HG02759 (cell line): ENCODE measurements around the gene MPC2.

Experiments used
- ATAC-seq: cut with Tn5 transposase; IDR thresholded peaks from one replicate; pipeline ENCODE4 v1.9.1; 2021; ENCODE audit warnings: mild to moderate bottlenecking, moderate library complexity; ENCODE audit not compliant: unreplicated experiment

Gene MPC2

DNA sequence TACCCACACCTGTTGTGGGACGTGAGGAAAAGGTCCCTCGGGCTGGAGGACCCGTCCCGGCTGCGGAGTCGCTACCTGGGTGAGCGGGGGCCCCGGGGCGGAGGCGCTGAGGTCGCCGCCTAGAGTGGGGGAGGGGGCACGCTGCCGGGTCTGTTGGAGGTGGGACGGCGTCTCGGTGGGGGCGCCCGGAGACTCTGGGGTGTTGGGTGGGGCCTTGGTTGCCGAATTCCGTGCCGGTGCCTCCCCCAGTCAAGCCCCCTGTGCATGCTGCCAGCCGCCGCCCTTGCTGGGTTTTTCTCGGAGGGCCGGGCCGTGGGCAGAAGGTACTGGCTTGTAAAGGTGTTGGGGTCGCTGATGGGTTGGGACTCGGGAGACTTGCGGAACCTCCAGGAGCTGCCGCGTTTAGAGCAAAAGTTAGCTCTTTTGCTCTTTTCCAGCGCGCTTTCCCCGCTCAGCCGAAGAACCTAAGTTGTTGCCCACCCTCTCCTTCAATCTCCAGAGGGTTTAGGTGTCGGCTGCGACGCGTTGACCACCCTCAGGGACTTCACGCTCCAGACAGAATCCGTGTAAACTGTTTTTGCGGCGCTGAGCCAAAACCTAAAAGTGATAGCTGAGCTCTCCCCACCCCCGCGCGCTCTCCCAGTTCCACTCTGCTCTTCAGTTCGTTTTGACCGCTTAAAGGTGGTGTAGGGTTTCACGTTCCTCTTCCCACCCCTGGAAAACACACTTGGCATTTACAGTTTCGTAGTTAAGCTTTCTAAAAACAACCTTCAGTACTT lies at the start of gene MPC2:
TSS of gene MPC2 (minus strand) at position 143 of the 779 bp plus-strand sequence. CDS start 1,231 bp downstream, outside the sequence.
- ATAC-seq, result peak; percentile 18

DNA sequence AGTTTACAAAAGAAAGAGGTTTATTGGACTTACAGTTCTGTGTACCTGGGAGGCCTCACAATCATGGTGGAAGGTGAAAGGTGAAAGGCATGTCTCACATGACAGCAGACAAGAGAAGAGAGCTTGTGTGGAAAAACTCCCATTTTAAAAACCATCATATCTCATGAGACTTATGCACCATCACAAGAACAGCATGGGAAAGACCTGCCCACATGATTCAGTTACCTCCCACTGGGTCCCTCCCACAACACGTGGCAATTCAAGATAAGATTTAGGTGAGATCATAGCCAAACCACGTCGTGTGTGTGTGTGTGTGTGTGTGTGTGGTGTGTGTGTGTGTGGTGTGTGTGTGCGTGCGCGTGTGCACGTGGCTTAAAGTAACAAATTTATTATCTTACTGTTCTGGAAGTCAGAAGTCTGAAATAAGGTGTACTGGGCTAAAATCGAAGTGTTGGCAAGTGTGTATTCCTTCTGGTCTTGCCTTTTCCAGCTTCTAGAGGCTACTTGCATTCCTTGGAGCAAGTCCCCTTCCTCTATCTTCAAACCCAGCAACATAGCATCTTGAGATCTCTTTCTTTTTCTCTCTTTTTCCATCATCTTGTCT lies 48.1 kb upstream of the MPC2 start:
- ATAC-seq, result no peak

DNA sequence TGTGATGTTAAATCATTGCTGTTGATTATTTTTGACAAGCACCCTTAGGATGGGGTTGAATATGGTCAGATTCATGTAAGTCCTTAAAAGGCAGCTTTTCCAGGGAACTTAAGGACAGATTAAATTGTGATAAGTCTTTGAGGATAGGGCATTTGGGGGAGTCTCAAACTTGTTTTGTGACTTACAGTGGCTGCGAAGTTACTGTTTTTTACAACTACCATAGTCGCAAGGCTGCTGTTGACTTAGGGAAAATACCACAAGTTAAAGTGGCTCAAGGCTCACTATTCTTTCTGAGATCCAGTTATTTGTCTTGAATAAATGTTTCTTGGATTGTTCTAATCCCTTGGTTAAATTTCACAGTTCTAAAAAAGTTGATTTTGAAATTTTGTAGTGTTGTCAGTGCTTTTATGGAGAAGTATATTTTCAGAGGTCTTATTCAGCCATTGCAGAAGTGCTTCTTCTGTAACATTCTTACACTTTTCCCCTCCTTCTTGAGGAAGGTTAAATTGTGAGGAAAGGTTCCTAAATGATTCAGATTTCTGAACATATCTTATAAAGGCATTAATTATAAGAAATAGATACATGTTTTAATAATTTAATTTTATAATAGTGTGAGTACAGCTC lies 47.0 kb upstream of the MPC2 start:
- no peak for ATAC-seq

DNA sequence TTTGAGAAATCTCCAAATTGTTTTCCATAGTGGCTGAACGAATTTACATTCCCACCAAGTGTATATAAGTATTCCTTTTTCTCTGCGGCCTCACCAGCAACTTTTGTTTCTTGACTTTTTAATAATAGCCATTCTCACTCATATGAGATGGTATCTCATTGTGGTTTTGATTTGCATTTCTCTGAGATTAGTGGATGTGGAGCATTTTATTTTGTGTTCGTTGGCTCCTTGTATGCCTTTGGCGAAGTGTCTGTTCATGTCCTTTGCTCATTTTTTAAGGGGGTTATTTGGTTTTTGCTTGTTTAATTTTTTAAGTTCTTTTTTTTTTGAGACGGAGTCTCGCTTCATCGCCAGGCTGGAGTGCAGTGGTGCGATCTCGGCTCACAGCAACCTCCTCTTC lies 45.1 kb upstream of the MPC2 start:
- no peak for ATAC-seq

DNA sequence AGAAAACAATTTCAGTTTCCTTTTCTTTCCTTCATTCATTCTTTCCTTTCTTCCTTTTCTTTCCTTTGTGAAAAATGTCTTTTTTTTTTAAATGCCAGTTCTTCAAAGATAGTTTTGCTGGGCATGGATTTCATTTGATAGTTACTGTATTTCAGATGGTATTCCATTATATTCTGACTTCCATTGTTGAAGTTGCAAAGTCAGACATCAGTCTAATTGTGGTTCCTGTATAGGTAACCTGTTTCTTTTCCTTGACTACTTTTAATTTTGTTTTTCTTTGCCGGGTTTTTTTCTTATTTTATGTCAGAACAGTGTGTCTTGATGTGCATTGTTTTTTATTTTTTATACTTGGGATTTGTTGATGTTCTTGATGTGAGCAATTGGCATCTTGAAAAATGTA lies 40.4 kb upstream of the MPC2 start:
- no peak for ATAC-seq

DNA sequence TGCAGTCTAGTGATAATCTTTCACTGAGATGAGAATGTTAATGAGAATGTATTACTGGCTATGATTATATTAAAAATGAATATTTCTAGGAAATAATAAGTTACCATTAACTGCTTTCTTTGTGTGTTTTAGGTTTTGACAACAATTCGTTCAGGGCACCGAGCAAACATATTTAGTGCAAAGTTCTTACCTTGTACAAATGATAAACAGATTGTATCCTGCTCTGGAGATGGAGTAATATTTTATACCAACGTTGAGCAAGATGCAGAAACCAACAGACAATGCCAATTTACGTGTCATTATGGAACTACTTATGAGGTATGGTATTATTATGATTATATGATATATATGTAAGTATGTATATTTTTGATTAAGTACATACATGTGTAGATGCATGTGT lies 37.8 kb upstream of the MPC2 start:
- ATAC-seq, result no peak

DNA sequence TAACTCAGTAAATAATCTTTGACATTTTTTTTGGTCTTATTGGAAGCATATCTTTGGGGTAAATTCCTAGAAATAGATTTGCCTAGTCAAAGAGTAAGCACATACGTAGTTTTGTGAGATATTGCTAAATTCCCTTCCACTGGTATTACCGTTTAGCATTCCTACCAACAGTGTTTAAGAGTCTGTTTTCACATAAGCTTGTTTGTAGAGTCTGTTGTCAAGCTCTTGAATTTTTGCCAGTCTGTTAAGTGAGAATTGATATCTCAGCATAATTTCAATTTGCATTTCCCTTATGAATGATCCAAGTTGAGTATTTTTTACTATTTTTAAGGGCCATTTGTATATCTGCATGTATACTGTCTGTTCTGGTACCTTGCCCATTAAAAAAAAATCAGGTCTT lies 37.0 kb upstream of the MPC2 start:
- ATAC-seq, result no peak

DNA sequence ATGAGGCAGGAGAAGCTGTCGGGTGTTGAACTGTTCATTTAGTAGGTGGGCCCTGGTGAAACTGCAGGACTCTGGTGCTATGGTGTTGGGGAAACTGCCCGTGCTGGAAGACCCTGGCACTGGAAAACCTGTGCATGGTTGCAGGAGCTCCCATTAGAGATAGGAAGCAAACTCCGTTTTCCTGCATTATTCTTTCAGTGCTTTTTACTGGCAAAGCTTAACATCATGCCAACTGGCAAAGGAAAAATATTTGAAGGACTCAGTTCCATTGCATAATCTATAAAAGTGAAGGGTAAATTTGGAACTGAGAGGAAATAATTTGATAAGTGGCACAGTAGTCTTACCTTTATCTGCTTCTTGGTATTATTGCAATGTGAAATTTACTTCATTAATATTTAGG lies 31.7 kb upstream of the MPC2 start:
- no peak for ATAC-seq

DNA sequence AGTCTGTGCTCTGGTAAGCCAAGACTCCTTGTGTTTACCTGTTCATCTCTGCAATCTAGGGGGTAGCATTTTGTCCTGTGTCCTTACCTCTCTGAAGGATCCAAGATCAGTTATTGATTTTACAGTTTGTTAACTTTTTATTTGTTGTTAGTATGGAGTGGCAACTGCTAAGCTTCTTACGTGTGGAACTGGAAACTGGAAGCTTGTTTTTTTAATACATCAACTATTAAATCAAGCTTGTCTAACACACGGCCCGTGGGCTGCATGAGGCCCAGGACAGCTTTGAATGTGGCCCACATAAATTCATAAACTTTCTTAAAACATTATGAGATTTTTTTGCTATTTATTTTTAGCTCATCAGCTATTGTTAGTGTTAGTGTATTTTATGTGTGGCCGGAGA lies 29.2 kb upstream of the MPC2 start:
- no peak for ATAC-seq

DNA sequence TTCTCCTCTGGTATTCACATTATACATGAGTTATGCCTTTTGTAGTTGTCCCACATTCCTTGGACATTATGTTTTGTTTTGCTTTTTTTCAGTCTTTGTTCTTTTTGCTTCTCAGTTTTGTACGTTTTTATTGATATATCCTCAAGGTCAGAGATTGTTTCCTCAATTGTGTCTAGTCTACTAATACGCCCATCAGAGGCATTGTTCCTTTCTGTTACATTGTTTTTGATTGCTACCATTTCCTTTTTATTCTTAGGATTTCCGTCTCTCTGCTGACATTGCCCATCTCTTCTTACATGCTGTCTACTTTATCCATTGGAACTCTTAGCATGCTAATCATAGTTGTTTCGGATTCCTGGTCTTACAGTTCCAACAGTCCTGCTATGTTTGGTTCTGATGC lies 27.8 kb upstream of the MPC2 start:
- ATAC-seq, result no peak

DNA sequence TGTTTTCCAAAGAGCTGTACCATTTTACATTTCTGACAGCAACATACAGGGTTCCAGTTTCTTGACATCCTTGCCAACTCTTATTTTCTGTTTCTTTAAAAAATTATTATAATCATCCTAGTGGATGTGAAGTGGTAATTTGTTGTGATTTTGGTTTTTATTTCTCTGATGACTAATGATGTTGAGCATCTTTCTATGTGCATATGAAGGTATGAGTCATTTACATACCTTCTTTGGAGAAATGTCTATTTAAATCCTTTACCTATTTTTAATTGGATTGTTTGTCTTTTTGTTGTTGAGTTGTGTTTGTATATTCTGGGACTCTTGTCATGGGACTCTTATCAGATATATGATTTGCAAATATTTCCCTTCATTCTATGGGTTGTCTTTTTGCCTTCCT lies 20.8 kb upstream of the MPC2 start:
- ATAC-seq, result no peak

DNA sequence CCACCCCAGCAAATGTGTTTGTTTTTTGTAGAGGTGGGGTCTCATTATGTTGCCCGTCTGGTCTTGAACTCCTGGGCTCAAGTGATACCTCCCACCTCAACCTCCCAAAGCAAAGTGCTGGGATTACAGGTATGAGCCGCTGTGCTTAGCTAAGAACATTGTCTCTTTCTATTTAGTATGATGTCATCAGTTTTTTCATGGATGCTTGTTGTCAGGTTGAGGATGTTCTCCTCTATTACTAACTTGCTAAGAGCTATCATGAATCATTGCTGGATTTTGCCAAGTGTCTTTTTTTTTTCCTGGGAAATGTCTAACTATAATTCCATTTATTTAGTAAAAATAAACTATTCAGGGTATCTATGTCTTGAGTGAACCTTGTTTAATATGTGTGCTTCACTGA lies 19.0 kb upstream of the MPC2 start:
- no peak for ATAC-seq

DNA sequence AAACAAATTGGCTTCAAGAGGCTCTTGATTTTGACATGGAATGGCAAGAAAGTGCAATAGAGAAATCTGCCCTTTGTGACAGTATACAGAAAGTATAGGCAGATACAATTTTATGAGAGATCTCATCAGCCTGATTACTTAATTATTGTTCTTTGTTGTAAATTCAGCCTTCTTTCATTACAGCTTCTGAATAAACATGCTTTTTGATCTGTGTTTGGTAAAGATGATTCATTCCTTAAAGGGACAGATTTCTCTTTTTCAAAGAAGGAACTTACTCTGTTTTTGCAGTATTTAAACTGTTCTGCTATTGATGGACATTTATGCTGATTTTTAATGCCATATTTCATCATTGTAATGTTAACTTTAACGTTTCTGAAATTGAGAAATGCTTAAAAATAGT lies 13.7 kb upstream of the MPC2 start:
- no peak for ATAC-seq

DNA sequence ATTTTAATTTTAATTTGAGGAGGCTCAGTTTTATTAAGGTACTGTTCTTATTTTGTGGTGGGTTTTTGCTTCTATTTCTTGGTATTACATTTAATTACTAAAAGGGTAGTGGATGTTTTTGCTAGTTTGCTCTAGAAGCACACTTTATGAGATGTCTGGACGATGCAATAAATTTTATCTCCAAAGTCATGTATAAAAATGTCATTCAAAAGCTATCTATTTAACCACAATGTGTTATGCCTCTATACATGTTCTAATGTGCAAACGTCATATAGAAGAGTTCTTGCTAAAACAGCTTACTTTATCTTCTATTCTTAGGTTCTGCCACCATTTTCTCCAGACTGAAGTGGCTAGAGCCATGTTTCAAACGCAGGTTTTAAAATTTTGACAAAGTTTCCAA lies 12.9 kb upstream of the MPC2 start:
- no peak for ATAC-seq

DNA sequence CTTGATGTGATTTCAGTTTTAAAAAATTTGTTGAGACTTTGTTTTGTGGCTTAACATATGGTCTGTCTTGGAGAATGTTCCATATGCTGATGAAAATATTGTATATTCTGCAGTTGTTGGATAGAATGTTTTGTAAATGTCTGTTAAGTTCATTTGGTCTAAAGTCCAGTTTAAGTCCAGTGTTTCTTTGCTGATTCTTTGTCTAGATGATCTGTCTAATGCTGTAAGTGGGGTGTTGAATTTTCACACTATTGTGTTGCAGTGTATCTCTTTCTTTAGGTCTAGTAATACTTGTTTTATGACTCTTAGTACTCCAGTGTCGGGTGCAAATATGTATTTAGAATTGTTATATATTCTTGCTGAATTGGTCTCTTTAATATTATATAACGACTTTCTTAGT lies 10.9 kb upstream of the MPC2 start:
- no peak for ATAC-seq

DNA sequence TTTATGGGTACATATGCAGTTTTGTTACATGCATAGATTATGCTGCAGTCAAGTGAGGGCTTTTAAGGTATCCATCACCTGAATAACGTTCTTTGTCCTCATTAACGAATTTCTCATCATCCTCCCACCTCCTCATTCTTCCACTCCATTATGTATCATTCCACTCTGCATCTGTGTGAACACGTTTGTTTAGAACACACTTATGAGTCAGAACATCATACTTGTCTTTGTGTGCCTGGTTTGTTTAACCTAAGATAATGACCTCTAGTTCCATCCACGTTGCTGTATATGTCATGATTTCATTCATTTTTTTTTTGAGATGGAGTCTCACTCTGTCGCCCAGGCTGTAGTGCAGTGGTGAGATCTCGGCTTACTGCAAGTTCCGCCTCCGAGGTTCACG lies 6.7 kb upstream of the MPC2 start:
- no peak for ATAC-seq

DNA sequence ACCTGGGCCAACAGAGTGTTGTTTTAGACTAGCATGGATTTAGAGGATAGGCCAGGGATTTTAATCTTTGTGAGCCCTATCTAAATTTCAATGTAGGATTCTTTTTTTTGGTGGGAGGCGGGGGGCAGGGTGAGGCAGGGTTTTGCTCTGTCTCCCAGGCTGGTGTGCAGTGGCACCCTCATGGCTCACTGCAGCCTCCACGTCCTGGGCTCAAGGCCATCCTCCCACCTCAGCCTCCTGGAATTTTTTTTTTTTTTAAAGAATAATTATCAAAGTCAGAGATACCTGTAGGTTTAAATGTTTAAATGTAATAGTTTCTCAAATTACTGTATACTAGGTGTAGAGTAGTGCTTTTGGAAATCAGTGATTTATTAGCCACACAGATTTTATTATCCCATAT lies 3.4 kb upstream of the MPC2 start:
- no peak for ATAC-seq

DNA sequence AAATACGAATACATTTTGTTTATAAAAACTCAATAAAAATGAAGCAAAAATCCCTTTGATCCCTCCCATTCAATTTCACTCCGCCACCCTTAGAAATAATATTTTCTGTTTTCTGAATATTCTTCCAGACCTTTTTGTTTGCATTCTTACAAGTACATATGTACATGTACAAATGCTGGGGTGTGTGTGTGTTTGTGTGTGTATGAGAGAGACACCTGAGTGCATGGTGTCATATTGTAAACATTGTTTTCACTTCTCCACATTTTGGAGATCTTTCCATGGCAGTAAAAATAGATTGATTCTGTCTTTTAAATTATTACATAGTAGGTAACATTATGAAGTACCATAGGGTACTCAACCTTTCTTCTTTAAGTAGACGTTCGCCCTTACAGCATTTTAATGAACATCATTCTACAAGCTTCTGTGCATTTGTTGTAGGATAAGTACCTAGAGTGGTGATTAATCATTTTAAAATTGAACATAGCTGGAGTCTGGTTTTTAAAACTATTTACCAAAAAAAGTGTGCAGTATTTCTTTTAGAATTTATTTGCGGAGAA lies 1.3 kb upstream of the MPC2 start:
- ATAC-seq, result no peak

DNA sequence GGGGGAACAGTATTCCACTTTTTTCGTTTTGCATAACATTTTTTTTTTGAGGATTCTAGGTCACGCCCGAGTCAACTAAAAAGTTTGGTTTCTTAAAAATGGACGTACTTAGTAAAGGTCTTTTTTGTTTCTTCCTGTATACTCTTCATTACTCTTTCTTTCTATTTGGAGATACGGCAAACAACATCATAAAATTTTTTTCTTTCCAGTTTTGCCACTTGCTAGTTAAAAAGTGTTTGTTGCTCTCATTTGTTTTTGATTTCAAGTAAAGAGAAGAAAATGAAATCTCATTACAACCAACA lies 788 bp upstream of the MPC2 start:
- ATAC-seq, result no peak

DNA sequence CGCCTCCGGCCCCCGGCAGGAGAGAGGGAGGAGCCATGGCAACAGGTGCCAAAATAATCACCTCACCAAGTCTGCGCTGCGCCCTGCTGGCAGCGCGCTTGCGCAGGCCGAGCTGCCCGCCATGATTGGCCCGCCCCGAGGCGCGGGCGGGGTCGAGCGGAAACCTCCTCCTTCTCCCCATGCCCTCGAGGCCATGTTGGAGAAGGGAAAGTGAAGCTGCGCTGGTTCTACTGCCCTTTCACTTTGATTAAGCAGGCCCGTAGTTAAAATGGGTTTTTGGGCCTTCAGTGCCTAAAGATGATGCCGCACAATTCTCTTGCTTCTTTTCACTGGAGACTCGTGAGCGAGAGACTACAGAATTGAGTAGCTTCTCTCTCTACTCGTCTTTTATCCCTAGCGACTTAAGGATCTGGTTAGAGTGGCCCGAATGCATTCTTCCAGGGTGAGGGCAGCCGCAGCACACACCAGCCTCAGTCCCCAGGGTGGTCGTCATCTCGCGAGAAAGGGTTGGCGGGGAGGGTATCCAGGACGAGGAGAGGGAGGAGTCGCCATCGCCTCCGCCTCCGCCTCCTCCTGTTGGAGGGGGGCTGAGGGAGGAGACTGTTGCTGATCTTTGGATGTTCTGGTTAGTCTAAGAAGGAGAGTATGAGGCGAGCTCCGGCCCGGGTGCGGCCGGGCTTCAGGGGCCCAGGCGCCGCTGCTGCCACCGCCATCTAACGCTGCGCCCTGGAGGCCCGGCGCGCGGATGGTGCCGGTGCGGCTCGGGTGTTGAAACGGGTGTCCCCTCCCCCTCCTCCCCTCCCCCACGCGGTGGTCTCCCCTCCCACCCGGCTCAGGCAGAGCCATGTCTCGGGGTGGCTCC lies 573 bp downstream of the MPC2 start, which contains the start of gene DCAF6:
TSS of gene DCAF6 (plus strand) at position 616 of the 862 bp plus-strand sequence. CDS start at position 845, 229 bp downstream.
- ATAC-seq, result peak; percentile 80
